ENCODE measurements around the gene GABRA4.

Gene GABRA4

GRCh38 chr4:46922205-46922604 is 71.2 kb downstream of the GABRA4 start:
- ATAC-seq = no peak
- TF ChIP-seq GLIS3 (CRISPR knock-in tag; IDR thresholded peaks at IDR 0.05) (no peak), ZNF70 (CRISPR knock-in tag; IDR thresholded peaks at IDR 0.05) (no peak)

- TF ChIP-seq ISL1 (CRISPR knock-in tag; IDR thresholded peaks at IDR 0.05) = no peak
- no peak for TF ChIP-seq CSDC2 (CRISPR knock-in tag; IDR thresholded peaks at IDR 0.05)
- TF ChIP-seq CSRNP3 (CRISPR knock-in tag; IDR thresholded peaks at IDR 0.05) = no peak
- TF ChIP-seq POU6F1 (CRISPR knock-in tag; IDR thresholded peaks at IDR 0.05; ENCODE audit: borderline replicate concordance, low read depth) = no peak
- no peak for TF ChIP-seq TCF4 (CRISPR knock-in tag; IDR thresholded peaks at IDR 0.05; ENCODE audit: borderline replicate concordance)
- TF ChIP-seq SNAI2 (CRISPR knock-in tag; IDR thresholded peaks at IDR 0.05) = no peak
- no peak for TF ChIP-seq RARB (CRISPR knock-in tag; IDR thresholded peaks at IDR 0.05)
- no peak for TF ChIP-seq ESRRG (CRISPR knock-in tag; IDR thresholded peaks at IDR 0.05)
- no peak for TF ChIP-seq OSR1 (CRISPR knock-in tag; IDR thresholded peaks at IDR 0.05)
- no peak for ATAC-seq
These were observed 84.3 kb downstream of the GABRA4 start, which contains the start of gene COX7B2 for GRCh38 chr4:46909078-46909477. TSS of gene COX7B2 (minus strand) at chr4:46909245. CDS start at chr4:46735192, 174,053 bp downstream.

- ATAC-seq = no peak
- TF ChIP-seq CSDC2 (CRISPR knock-in tag; IDR thresholded peaks at IDR 0.05) (no peak), ZFP3 (CRISPR knock-in tag; IDR thresholded peaks at IDR 0.05) (no peak), PATZ1 (CRISPR knock-in tag; IDR thresholded peaks at IDR 0.05; ENCODE audit: borderline replicate concordance) (no peak), ARNTL (CRISPR knock-in tag; IDR thresholded peaks at IDR 0.05; ENCODE audit: borderline replicate concordance, low read depth) (no peak), CSRNP3 (CRISPR knock-in tag; IDR thresholded peaks at IDR 0.05) (no peak), ESRRG (CRISPR knock-in tag; IDR thresholded peaks at IDR 0.05) (no peak), CREB5 (CRISPR knock-in tag; IDR thresholded peaks at IDR 0.05; ENCODE audit: low read depth) (no peak), OSR1 (CRISPR knock-in tag; IDR thresholded peaks at IDR 0.05) (no peak), PPARA (CRISPR knock-in tag; IDR thresholded peaks at IDR 0.05; ENCODE audit: borderline replicate concordance) (no peak), RARB (CRISPR knock-in tag; IDR thresholded peaks at IDR 0.05) (no peak), ZC3H10 (CRISPR knock-in tag; IDR thresholded peaks at IDR 0.05) (no peak), TOX (CRISPR knock-in tag; IDR thresholded peaks at IDR 0.05; ENCODE audit: borderline replicate concordance) (no peak), ISL1 (CRISPR knock-in tag; IDR thresholded peaks at IDR 0.05) (no peak), TSHZ2 (CRISPR knock-in tag; IDR thresholded peaks at IDR 0.05) (no peak), GLIS3 (CRISPR knock-in tag; IDR thresholded peaks at IDR 0.05) (no peak), SNAI2 (CRISPR knock-in tag; IDR thresholded peaks at IDR 0.05) (no peak), ZNF565 (CRISPR knock-in tag; conservative IDR thresholded peaks at IDR 0.05; ENCODE audit: low read depth) (no peak), POU6F1 (CRISPR knock-in tag; IDR thresholded peaks at IDR 0.05; ENCODE audit: borderline replicate concordance, low read depth) (no peak), ZNF8 (CRISPR knock-in tag; IDR thresholded peaks at IDR 0.05) (no peak)
These were observed 85.2 kb downstream of the GABRA4 start for GRCh38 chr4:46908148-46908547.

Measured in SK-N-SH treated with all-trans-retinoic acid at 6 μM for 48 hours (cell line).